Measurements from ENCODE around the gene KLHL22. TPM values are rescaled to one million over a fixed set of nuclear protein-coding genes. Genes with fewer than 3 reads are reported as not detected.

KLHL22 gene
- total and polyA plus RNA-seq, 2 donors (not counting 3 experiments of a cell fraction or from before 2014, with no cell fraction given): 24.2 to 33.6 TPM

DNA sequence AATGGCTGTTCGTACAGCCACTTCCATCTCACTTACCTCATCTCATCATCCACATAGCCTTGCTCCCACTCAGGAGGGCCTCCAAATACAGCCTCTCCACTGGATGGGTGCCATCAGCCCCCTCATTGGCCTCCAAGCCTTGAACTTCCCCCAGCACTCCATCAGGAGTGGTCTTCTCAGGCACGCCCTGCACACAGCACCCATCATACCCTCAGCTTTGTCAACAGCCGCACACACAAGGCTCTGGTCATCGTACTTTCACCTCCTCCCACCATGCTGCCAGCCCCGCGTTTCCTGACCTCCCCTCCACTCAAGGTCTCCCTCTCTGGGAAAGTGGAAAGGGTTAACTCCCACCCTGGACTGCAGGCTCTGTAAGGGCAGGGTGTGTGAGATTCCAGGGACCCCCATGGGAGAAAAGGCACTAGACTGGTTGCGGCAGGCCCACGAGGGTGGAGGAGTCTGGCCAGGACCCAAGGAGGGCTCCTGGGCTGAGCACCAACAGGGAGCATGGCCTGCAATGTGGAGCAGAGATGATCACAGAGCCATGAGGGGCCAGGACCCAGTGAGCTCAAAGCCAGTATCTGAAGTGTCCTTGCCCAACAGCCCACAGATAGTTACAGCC, 37.0 kb downstream of the KLHL22 start:
- H3K9me3 ChIP-seq (replicated peaks; ENCODE audit: control insufficient read depth, insufficient read depth, low read length): no peaks in the 10 kb centered on the region
- CTCF ChIA-PET: interaction anchor here (3.3 kb wide), 1 partner anchor 40 kb away, joined by 25 read pairs; no protein-coding TSS in a partner anchor
- intact Hi-C loops (cut with micrococcal nuclease) (loop anchor here (5.0 kb wide), 1 partner anchor 301 kb away; no protein-coding TSS in a partner anchor), dilution Hi-C loops (cut with MboI; ENCODE audit: extremely low pct_ligation_motif_present, low sequenced_read_pairs) (no loop called here)
- no peak overlapping the region for H3K9ac ChIP-seq (replicated peaks; ENCODE audit: extremely low read depth, insufficient read depth, low read length)
- no peak overlapping the region for H2AFZ ChIP-seq (ENCODE audit: low read depth, low read length)
- H3K27ac ChIP-seq (ENCODE audit: insufficient read depth, low read depth, low read length): no peak overlapping the region
- peaks cover 0 to 4% of the 10 kb centered on the region in 2 experiments for H3K36me3 ChIP-seq (ENCODE audit: control insufficient read depth in 2 of 2, extremely low read depth in 1 of 2, insufficient read depth in 2 of 2, low read length in 2 of 2)
- POLR2A ChIA-PET: no interaction called here
- H4K20me1 ChIP-seq (replicated peaks; ENCODE audit: control insufficient read depth, extremely low read depth, insufficient read depth, low read length): no peaks in the 10 kb centered on the region
- H3K4me3 ChIP-seq (replicated peaks in 1 of 3; ENCODE audit: insufficient read depth in 1 of 3, low read depth in 1 of 3, low read length in 3 of 3): no peak overlapping the region
- no TSS peak for BruUV-seq (replicated peaks)
- no peak overlapping the region for H3K4me2 ChIP-seq (ENCODE audit: insufficient read depth, low read length)
- H3K9me1 ChIP-seq (replicated peaks; ENCODE audit: control insufficient read depth, extremely low read depth, insufficient read depth, low read length): no peaks in the 10 kb centered on the region
- FAIRE-seq (no peak), DNase-seq (ENCODE audit: low read depth, low spot score) (no peak)
- no peaks in the 10 kb centered on the region for H3K79me2 ChIP-seq (ENCODE audit: control insufficient read depth, insufficient read depth, low read length)
- no peak for TF ChIP-seq POLR2A (IDR thresholded peaks at IDR 0.05; ENCODE audit: low read depth, low read length)
- no peak for TF ChIP-seq EZH2 (IDR thresholded peaks at IDR 0.05; ENCODE audit: borderline replicate concordance, low read depth, low read length, severe bottlenecking)
- TF ChIP-seq, protein P1, sequence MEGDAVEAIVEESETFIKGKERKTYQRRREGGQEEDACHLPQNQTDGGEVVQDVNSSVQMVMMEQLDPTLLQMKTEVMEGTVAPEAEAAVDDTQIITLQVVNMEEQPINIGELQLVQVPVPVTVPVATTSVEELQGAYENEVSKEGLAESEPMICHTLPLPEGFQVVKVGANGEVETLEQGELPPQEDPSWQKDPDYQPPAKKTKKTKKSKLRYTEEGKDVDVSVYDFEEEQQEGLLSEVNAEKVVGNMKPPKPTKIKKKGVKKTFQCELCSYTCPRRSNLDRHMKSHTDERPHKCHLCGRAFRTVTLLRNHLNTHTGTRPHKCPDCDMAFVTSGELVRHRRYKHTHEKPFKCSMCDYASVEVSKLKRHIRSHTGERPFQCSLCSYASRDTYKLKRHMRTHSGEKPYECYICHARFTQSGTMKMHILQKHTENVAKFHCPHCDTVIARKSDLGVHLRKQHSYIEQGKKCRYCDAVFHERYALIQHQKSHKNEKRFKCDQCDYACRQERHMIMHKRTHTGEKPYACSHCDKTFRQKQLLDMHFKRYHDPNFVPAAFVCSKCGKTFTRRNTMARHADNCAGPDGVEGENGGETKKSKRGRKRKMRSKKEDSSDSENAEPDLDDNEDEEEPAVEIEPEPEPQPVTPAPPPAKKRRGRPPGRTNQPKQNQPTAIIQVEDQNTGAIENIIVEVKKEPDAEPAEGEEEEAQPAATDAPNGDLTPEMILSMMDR (IDR thresholded peaks at IDR 0.05; ENCODE audit: extremely low read depth in 1 of 2, insufficient read depth in 1 of 2, low read depth in 1 of 2, low read length in 2 of 2): no peak
- TF ChIP-seq, protein P2, sequence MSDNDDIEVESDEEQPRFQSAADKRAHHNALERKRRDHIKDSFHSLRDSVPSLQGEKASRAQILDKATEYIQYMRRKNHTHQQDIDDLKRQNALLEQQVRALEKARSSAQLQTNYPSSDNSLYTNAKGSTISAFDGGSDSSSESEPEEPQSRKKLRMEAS (IDR thresholded peaks at IDR 0.05; ENCODE audit: insufficient read depth, insufficient read length): no peak
- no peaks in the 10 kb centered on the region for H3K27me3 ChIP-seq (ENCODE audit: control insufficient read depth in 2 of 2, insufficient read depth in 2 of 2, low read length in 2 of 2)
- no peaks in the 10 kb centered on the region for H3K4me1 ChIP-seq (ENCODE audit: control insufficient read depth, extremely low read depth, insufficient read depth, low read length)

Measured in endothelial cell of umbilical vein (primary cell).